HG02981 (cell line): ENCODE data around the gene SCIN.
A peak's percentile ranks its signal among the peaks of the same experiment; 100 is the strongest.

ENCODE experiments used
- ATAC-seq: cut with Tn5 transposase; IDR thresholded peaks from one replicate; pipeline ENCODE4 v1.9.1; 2021; ENCODE audit warnings: mild to moderate bottlenecking, moderate library complexity; ENCODE audit not compliant: unreplicated experiment

The SCIN gene

GRCh38 chr7:12565873-12566272, 4.6 kb upstream of the SCIN start:
- ATAC-seq, result no peak

GRCh38 chr7:12567015-12567414, 3.5 kb upstream of the SCIN start:
- ATAC-seq, result peak; percentile 71

DNA sequence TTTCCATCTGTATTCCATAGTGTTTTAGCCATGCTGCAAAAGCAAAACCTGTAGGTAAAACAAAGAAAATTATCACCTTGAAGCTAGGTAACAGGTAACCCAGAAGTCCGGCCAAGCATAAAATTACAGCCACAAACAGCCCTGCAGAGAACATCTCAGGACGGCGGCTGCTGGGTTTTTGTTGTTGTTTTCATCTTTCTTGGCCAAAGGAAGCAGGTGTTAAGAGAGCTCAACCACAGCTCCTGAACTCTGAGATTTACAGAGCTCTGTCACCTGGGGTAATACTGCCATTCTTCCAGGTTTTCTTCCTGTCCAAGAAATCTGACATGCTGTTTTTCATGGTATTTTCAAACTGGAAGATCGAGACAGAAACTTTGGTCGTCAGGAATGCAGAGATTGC, 847 bp upstream of the SCIN start:
- no peak for ATAC-seq

GRCh38 chr7:12570168-12570533, 369 bp upstream of the SCIN start:
- peak; percentile 21 for ATAC-seq

DNA sequence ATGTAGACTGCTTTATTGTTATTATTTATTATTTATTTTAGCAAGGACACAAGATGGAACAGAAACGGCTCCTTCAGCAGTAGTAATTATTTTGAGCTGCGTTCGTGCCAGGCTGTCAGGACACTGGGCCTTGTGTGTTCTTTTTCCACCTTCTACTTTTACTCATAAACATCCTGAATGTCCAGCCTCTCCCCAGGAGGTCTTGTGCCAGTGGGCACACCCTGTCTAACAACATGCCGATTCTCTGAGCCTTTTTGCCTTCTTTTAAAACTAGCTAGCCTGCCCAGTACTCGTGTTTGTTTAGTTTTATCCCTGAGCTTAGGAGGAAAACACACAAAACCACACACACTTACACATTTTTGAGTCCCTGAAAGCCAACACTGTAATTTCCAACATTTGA, 1.2 kb downstream of the SCIN start:
- ATAC-seq, result no peak

- no peak for ATAC-seq
Observed at GRCh38 chr7:12572941-12573575, 2.5 kb downstream of the SCIN start.

DNA sequence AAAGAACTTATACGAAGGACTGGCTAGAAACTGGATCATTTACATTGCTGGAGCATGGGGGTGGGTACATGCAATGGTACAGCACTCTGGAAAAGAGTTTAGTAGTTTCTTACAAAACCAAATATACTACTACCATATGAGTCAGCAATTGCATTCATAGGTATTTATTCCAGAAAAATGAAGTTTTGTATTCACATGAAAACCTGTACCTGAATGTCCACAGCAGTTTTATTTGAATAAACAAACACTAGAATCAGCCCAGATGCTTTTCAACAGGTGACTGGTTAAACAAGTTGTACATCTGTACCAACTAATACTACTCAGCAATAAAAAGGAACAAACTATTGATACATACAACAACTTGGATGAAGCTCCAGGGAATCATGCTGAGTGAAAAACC, 3.4 kb downstream of the SCIN start:
- ATAC-seq, result no peak

- ATAC-seq, result no peak
Observed at GRCh38 chr7:12578930-12579640, 8.6 kb downstream of the SCIN start.

GRCh38 chr7:12581897-12582296, 11.4 kb downstream of the SCIN start:
- no peak for ATAC-seq

GRCh38 chr7:12582362-12582761, 11.8 kb downstream of the SCIN start:
- no peak for ATAC-seq

DNA sequence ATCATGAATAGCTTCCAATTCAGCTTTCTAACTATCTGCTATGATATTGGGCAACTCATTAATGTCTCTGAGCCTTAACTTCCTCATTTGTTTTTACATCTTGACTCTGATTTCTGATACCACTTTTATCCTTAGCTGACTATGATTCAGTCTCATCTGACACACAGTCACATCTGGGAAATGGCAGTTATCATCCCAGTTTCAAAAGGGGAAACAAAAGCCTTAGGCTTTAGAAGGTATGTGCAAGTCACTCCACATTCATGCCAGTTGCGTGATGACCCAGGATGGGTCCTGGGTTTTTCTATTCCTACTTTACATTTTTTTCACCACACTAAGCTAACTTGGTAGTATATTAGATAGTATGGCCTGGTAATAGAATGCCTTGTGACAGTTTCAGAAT, 12.7 kb downstream of the SCIN start:
- ATAC-seq, result no peak

DNA sequence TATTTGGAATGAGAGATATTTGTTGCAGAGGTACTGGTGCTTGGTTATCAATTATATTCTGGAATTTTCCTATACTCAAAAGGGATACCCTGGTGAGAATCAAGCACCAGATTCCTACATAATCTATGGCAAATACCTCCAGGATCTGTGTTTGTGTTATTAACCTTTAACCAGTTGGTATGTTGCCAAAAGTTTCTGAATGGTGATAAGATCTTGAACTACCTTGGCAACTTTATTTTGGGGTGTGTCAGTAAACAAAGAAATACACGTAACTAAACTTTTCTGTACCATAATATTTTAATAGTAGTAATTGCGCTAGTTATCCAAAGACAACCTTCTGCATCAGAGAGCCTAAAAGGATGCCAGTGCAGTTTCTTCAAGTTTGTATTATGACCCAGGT, 13.4 kb downstream of the SCIN start:
- ATAC-seq, result no peak

DNA sequence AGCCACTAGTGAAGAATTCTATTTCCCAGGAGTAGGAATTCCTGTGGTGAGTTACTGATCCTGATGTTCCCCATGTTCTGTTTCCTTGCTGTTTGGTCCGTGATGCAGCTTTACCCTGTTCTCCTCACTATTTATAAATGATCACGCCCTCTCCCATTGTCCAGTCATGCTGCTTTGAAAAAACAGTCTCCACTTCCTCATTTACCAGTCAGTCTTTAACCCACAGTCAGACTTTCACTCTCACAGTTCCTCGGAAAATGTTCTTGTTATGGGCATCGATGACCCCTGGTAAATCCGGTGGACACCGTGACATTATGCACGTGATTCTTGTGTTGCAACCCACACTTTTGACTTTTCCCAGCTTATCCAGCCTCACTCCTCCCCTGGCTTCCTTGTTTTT, 14.4 kb downstream of the SCIN start:
- ATAC-seq, result peak; percentile 100

DNA sequence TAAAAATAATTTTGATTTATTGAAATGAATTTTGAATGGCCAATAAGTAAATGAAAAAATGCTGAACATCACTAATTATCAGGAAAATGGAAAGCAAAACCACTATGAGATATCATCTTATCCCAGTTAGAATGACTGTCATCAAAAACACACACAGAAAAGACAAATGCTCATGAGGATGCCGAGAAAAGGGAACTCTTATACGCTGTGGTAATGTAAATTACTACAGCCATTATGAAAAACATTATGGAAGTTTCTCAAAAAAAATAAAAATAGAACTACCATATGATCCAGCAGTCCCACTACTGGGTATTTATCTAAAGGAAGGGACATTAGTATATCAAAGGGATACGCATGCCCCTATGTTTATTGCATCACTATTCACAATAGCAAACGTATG, 15.8 kb downstream of the SCIN start:
- ATAC-seq, result no peak

DNA sequence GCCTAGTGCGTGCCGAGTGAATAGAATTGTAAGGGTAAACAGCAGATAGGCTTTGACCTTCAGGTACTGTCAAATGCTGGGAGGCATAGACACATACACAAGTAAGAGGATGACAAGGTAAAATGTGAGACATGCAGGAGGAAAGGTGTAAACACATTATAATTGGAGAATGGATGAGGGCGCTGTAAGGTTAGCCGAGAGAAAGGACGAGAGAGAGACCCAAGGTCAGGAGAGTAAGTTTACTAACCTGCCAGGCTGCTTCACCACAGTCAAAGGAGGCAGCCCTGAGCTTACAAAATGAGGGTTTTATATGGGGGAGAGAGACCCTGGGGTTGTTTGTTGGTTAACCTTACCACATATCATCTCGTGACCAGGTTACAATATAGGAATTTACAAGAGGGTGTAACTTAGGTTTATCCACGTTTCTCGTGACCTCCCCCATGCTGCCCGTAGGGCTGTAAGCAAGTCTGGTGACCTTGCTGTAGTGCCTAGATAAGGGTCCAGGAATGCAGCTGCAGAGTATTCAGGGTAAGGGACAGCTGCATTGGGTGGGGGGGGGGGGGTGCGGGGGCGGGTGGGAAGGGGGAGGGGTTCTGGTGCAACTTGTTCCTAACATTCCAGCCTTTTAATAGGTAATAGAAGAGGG, 17.9 kb downstream of the SCIN start:
- ATAC-seq, result no peak

- no peak for ATAC-seq
Observed at GRCh38 chr7:12590559-12590958, 20.0 kb downstream of the SCIN start.

GRCh38 chr7:12594122-12594897, 23.8 kb downstream of the SCIN start:
- no peak for ATAC-seq

DNA sequence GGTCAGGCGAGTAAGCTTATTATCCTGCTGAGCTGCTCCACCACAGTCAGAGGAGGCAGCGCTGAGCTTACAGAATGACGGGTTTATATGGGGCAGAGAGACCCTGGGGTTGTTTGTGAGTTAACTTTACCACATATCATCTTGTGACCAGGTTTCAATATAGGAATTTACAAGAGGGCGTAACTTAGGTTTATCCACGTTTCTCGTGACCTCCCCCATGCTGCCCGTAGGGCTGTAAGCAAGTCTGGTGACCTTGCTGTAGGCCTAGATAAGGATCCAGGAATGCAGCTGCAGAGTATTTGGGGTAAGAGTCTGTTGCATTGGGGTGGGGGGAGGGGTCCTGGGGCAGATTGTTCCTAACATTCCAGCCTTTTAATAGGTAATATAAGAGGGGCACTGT, 24.6 kb downstream of the SCIN start:
- no peak for ATAC-seq

GRCh38 chr7:12596225-12596790, 25.8 kb downstream of the SCIN start:
- ATAC-seq, result no peak

DNA sequence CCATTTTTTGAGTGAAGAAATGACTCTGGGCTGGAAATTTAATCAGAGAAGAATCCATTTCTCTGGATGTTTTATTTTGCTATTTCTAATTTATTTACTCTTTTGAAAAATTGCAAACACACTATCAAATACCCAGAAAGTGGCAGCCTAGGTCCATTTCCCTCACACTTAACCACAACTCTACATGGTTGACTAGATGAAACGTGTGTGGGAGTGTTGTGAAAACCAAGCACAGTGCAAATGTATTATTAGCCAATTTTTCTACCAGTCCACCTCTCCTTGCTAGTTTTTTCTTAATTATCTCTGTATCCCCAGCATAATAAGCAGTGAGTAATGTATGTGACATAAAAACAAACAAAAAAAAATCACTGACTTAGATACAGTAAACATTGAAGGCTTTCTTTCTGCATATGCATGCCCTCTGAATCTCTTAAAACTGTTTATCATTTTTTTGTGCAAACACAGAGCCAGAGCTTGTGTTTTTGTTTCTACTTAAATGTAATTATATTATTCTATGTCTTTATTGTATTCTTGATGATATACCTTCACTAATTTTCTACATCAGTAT, 30.9 kb downstream of the SCIN start:
- no peak for ATAC-seq

- ATAC-seq, result no peak
Observed at GRCh38 chr7:12607134-12607533, 36.6 kb downstream of the SCIN start.
